ENCODE data around the gene NALF2. TPM values are rescaled to one million over a fixed set of nuclear protein-coding genes. Genes with fewer than 3 reads are reported as not detected.

Gene NALF2
- total RNA-seq = under 1 TPM; 0.19 to 0.26 TPM

DNA sequence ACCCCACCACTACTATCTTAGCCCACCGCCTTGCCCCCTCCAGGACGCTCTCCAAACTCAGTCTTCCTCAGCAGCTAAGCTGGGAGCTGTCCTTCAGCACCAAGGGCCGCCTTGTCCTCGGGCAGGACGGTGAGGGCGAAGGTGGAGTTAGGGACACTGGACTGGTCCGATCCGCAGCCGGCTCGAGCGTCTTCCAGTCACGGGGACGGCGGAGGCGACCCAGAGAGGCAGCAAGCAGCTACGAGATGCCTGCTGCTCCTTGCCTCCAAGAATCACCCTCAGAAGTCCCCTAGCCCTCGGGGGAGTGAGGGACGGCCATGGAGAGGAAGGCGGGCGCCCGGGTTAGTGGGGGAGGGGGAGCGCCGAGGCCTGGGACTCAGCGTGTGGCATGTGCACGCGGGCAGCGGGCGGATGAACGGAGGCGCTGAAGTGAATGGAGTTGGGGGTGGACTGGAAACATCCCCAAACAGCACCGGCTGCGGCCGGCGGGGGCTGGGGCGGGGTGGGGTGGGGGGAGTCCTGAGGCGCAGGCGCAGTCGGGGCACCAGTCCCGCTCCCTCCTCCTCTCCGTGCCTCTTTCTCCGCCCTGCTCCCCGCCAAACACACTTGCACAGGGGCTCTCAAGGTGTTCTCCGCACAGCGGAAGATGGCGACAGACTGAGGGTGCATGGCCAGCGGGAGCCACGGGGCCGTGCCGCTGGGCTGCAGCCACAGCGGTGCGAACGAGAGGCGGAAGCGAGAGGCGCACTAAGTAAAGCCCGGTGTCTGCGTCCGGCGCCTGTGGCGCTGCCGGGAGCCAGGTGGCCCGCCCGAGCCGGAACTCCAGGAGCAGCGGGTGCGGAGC lies at the start of gene NALF2:
TSS of gene NALF2 (plus strand) at position 545 of the 844 bp plus-strand sequence. CDS start 957 bp downstream, outside the sequence.
- H3K27me3 Mint-ChIP-seq = peaks cover 36% of the 10 kb centered on the region
- H3K9me3 Mint-ChIP-seq = no peaks in the 10 kb centered on the region
- H3K4me3 Mint-ChIP-seq = peak within 1 kb of the TSS; percentile 78
- peaks cover 2% of the 10 kb centered on the region for H3K4me1 Mint-ChIP-seq
- no peaks in the 10 kb centered on the region for H3K36me3 Mint-ChIP-seq
- no peak within 1 kb of the TSS for H3K27ac Mint-ChIP-seq
- DNase-seq = peak; percentile 37

DNA sequence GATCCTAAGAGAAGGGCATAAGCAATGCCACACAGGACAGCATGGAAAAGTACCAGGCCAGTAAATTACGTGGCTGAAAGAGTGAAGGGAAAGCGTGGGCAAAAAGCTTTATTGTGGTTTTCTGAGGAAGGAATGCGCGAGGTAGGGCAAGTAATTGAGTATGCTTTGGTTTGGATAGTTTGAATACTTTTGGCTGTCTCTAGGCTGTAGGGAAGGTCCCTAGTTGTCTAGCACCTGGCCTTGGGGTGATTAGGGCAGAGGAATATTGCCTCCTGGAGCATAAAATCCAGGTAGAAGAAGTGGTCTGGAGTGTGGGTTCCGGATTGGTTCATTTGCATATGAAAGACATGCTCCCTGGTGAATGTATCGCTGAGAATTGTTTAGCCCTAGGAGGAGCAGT lies 46.4 kb upstream of the NALF2 start:
- Mint-ChIP-seq H3K4me3 (no peak overlapping the region), H3K4me1 (no peaks in the 10 kb centered on the region), H3K27ac (no peak overlapping the region)

DNA sequence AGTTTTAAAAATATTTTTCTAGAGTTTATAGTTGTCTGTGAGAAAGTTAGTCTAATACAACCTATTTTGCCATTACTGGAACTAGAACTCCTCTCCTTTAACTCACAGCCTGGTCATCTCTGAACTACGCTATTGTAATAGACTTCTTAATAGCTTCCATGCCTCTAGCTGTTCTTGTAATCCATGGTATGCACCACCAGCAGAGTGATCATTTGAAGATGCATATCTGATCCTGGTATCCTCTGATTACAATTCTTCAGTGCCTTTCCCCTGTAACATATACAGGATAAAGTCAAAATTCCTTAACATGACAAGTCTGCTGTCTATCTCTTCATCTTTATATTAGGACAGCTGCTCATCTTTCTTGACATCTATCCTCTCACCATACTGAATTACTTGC lies 37.6 kb upstream of the NALF2 start:
- Mint-ChIP-seq H3K36me3 (no peaks in the 10 kb centered on the region), H3K4me1 (no peaks in the 10 kb centered on the region), H3K9me3 (peaks cover 5% of the 10 kb centered on the region), H3K4me3 (no peak overlapping the region), H3K27ac (no peak overlapping the region), H3K27me3 (peaks cover 3% of the 10 kb centered on the region)
- no peak for DNase-seq

More for the DNA sequence above, 46.4 kb upstream of the NALF2 start:
- Mint-ChIP-seq H3K9me3 (peaks cover 6% of the 10 kb centered on the region), H3K27me3 (no peaks in the 10 kb centered on the region), H3K36me3 (peaks cover 2% of the 10 kb centered on the region)
- DNase-seq = no peak

DNA sequence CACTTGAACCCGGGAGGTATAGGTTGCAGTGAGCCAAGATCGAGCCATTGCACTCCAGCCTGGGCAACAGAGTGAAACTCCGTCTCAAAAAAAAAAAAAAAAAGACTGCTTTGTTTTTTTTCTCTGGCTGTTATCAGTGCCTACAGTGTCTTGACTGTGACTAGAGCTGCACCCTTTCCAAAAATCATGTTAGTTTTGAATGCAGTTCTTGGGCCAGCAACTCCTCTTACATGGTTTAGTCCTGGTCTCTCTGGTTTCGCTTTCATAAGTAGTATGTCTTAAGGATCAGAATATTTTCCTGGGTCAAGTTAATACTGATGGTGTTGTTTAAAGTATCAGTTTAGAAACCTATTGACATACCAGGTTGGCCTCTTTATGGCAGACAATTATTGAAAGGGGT lies 34.2 kb upstream of the NALF2 start:
- no peak overlapping the region for H3K27ac Mint-ChIP-seq
- no peak overlapping the region for H3K4me3 Mint-ChIP-seq
- H3K9me3 Mint-ChIP-seq = no peaks in the 10 kb centered on the region
- H3K27me3 Mint-ChIP-seq = peaks cover 9% of the 10 kb centered on the region
- no peaks in the 10 kb centered on the region for H3K36me3 Mint-ChIP-seq
- no peak for DNase-seq
- H3K4me1 Mint-ChIP-seq = no peaks in the 10 kb centered on the region

DNA sequence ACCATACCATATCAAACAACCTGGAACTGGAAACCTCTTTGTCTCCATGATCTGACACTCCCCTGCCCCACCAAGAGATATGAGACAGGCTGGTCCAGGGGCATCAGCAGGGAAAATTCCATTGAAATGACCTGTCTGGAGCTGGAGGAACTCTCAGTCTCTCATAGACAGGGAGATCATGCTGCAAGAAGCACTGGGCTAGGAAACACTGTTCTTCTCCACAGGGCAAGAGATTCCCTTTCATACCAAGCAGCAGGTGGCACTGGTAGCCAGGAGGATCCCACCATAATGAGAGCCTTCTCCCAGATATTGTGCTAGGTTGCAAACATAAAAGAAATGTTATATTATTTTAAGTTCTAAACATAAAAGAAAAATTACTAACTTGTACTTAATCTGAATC lies 14.5 kb upstream of the NALF2 start:
- Mint-ChIP-seq H3K27me3 (peaks cover 3% of the 10 kb centered on the region), H3K36me3 (no peaks in the 10 kb centered on the region), H3K4me1 (no peaks in the 10 kb centered on the region), H3K4me3 (no peak overlapping the region), H3K9me3 (no peaks in the 10 kb centered on the region), H3K27ac (no peak overlapping the region)
- no peak for DNase-seq

DNA sequence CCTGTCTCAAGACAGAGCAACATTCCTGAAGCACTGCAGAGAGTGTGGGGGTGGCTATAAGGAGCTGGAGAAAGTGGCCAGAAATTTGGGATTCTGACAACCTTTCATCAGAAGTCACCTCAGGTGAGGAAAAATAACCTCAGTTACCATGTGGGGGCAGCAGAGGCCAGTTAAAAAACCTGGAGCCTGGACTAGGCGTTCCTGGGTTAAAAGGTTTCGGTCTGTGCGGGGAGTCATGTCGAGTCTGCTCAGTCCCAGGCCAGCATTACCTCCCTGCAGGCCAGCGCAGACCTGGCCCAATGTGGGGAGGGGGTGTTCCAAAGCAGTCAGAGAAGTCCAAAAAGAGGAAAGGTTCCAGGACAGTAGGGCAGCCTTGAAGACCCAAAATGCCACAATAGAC lies 10.9 kb upstream of the NALF2 start:
- Mint-ChIP-seq H3K36me3 (no peaks in the 10 kb centered on the region), H3K27me3 (peaks cover 7% of the 10 kb centered on the region), H3K9me3 (no peaks in the 10 kb centered on the region), H3K27ac (no peak overlapping the region), H3K4me3 (no peak overlapping the region), H3K4me1 (no peaks in the 10 kb centered on the region)
- peak; percentile 14 for DNase-seq

DNA sequence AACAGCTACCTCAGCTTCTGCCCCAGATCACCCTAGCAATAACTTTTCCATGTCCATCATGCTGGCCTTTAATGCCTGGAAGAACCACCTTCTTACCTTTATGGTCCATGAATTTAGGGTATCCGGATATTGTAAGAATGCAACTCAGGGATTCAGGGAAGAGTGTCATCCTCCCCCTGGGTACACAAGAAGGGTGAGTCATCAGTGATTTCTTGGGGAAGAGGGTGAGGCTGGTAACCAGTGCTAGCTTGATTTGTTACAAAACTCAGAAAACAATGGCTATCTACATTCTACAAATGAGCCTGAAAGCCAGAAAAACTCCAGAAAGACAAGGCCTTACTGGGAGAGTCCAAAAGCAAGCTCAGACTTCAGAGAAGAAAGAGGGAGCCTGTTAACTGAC lies 10.4 kb upstream of the NALF2 start:
- no peaks in the 10 kb centered on the region for H3K36me3 Mint-ChIP-seq
- H3K27ac Mint-ChIP-seq = no peak overlapping the region

DNA sequence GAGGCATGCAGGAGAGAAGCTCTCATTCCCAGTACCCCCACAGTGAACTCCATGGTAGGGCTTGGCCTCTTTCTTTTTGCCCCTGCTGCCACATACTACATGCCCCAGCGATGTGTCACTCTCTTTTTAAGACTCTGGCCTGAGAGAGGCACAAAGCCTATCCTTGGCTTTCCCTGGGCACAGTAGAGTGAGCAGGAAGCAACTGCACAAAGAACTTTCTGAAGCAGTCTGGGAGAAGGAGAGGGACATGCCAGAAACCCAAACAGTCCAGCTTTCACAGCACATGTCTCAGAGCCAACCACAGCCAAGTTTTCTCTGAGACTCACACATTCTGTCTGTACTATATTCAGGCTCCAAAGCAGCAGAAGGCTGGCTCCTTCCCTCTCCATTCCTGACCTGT lies 7.9 kb upstream of the NALF2 start:
- Mint-ChIP-seq H3K27me3 (peaks cover 7% of the 10 kb centered on the region), H3K36me3 (no peaks in the 10 kb centered on the region), H3K4me1 (no peaks in the 10 kb centered on the region), H3K4me3 (no peak overlapping the region), H3K27ac (no peak overlapping the region), H3K9me3 (no peaks in the 10 kb centered on the region)
- DNase-seq = no peak

More for the DNA sequence above, 10.4 kb upstream of the NALF2 start:
- Mint-ChIP-seq H3K4me1 (no peaks in the 10 kb centered on the region), H3K4me3 (no peak overlapping the region), H3K27me3 (peaks cover 7% of the 10 kb centered on the region), H3K9me3 (no peaks in the 10 kb centered on the region)
- no peak for DNase-seq

DNA sequence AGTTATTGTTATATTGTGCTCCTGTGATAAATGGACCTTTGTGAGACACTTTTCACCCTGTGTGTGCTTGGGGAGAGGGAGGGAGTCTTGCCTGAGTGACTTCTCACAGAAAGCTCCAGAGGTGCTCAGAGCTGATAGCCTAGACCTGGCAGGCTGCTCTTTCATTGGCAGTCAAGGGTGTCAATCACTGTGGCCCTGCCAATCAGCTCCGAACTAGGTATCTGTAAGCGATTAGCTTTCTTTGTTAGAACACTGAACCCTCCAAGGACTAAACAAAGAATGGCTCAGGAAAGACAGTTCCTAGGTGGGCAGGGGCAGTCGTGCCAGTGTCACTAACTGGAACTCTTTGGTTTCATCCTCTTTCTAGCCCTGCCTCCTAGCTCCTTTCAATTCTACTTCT lies 2.7 kb upstream of the NALF2 start:
- H3K36me3 Mint-ChIP-seq = no peaks in the 10 kb centered on the region
- no peak overlapping the region for H3K27ac Mint-ChIP-seq
- H3K27me3 Mint-ChIP-seq = peaks cover 13% of the 10 kb centered on the region
- DNase-seq = no peak
- H3K4me1 Mint-ChIP-seq = peaks cover 2% of the 10 kb centered on the region
- H3K9me3 Mint-ChIP-seq = no peaks in the 10 kb centered on the region
- no peak overlapping the region for H3K4me3 Mint-ChIP-seq

DNA sequence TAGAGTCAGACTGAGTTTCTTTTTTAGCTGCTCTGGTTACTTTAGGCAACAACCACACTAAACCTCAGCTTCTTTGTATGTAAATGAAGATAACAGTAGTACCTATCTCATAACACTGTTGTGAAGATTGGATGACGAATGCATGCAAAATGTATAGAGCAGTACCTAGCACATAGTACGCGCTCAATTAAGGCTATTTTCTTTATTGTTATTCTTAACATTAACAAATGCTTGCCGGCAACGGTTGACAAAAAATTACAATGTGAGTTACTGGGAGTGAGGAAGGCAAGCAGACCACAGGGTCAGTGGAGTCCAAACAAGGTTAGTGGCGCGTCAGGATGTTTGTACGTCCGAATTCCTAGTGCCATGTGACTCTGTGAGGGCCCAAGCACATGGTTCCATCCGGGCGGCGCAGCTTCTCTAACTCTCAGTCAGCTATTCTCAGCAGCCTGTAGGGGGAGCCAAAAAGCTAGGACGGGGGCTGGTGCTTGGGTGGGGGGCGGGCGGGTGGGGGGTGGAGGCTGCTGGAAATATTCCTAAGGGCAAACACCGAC lies 821 bp upstream of the NALF2 start:
- DNase-seq = no peak
- peaks cover 2% of the 10 kb centered on the region for H3K4me1 Mint-ChIP-seq
- H3K27ac Mint-ChIP-seq = no peak overlapping the region
- H3K27me3 Mint-ChIP-seq = peaks cover 29% of the 10 kb centered on the region
- H3K9me3 Mint-ChIP-seq = no peaks in the 10 kb centered on the region
- H3K4me3 Mint-ChIP-seq = no peak overlapping the region
- H3K36me3 Mint-ChIP-seq = no peaks in the 10 kb centered on the region

DNA sequence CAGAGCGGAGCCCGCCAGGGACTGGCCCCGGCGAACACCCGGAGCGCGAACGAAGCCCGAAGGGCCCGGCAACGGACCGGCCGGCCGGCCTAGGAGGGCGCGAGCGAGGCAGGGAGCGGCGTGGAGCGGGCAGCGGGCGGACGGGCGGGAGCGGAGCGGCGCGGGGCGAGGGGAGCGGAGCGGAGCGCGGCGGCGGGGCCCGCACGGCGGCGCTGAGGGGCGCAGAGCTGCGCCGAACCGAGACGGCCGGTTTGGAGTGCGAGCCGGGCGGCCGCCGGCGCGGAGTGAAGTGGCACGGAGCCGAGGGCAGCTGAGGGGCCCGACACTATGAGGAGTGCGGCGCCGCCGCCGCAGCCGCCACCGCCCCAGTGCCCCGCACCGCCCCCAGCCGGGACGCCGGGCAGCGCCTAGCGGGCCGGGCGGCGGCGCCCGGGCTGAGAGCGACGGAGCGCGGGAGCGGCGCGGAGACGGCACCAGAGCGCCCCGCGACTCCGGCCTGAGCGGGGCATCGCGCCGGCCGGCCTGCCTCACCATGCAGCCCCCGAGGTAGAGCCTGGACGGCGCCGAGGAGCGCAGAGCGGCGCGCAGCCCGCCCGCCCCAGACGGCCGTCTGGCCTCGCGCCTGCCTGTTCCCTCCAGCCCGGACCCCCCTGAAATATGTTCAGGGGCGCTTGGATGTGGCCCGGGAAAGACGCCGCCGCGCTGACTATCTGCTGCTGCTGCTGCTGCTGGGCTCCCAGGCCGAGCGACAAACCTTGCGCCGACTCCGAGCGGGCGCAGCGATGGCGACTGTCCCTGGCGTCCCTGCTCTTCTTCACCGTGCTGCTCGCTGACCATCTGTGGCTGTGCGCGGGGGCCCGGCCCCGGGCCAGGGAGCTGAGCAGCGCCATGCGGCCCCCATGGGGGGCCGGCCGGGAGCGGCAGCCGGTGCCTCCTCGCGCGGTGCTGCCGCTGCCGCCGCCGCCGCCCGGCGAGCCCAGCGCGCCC lies 793 bp downstream of the NALF2 start:
- H3K27ac Mint-ChIP-seq = no peak overlapping the region
- H3K4me1 Mint-ChIP-seq = peaks cover 2% of the 10 kb centered on the region
- peaks cover 41% of the 10 kb centered on the region for H3K27me3 Mint-ChIP-seq
- H3K36me3 Mint-ChIP-seq = no peaks in the 10 kb centered on the region
- H3K9me3 Mint-ChIP-seq = no peaks in the 10 kb centered on the region
- peak overlapping the region; percentile 78 for H3K4me3 Mint-ChIP-seq
- DNase-seq = no peak

DNA sequence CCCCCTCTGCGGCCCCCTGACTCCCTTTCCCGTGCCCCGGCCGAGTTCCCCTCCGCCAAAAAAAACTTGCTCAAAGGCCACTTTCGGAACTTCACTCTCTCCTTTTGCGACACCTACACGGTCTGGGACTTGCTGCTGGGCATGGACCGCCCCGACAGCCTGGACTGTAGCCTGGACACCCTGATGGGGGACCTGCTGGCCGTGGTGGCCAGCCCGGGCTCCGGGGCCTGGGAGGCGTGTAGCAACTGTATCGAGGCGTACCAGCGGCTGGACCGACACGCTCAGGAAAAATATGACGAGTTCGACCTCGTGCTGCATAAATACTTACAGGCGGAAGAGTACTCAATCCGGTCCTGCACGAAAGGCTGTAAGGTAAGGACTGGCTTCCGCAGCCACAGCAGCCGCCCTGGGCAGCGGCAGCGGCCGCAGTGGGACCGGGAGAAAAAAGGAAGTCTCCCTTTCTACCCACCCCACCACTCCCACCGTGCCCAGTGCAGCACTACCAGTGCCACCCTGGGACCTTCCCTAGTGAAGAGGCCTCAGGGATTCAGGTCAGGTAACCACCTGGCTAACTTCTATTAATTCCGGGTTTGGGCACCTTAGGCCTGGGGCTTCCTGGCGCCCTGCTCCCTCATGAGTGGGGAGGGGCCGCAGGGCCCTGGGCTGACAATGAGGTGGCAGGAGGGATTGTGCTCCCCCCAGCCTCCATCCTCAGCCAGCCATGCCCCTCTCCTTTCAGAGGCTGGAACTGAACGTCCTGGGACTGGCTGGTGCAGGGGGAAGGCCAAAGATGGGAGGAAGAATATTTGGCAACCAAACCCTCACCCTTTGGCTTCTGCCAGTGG lies 1.9 kb downstream of the NALF2 start:
- H3K4me3 Mint-ChIP-seq = peak overlapping the region; percentile 34
- H3K27ac Mint-ChIP-seq = no peak overlapping the region
- no peak for DNase-seq
- H3K9me3 Mint-ChIP-seq = no peaks in the 10 kb centered on the region
- H3K36me3 Mint-ChIP-seq = no peaks in the 10 kb centered on the region
- H3K27me3 Mint-ChIP-seq = peaks cover 43% of the 10 kb centered on the region
- peaks cover 2% of the 10 kb centered on the region for H3K4me1 Mint-ChIP-seq

DNA sequence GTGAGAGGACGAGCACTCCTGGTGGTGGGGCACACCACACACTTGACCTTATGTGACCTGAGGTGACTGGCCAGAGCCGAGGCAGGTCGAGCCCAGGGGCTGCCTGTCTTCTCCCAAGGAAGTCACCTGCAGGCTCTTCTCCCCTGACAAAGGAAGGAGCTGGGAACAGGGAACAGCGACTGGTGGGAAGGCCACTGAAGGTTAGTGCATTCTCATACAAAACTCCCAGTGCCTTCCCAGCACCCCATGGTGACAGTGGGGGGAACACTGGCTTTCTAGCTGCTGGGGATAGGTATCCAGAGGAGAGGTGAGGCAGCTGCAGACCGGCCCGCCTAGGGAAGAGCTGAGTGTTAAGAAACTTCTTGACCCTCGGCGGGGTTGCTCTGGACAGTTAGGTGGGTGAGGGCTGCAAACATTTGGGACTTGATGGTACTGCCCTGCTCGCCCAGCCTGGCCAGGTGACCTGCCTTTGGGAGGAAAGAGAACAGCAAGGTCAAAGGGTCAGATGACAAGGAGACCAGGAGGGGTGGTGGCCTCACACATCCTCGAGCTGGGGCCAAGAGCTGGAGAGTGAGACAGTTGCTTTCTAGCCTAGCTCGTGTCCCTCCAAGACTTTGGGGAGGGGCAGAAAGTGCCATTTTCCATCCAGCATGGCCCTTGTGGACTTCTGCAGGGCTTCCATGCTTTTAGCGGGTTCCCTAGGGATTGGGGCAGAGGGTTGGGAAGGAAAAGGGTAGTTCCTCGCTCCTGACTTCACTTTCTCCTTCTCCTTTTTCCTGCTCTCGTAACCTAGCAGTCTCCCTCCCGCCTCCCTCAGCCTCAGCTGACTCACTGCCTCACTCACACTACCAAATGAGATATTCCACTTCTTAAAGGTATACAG lies 2.7 kb downstream of the NALF2 start:
- H3K4me1 Mint-ChIP-seq = peaks cover 2% of the 10 kb centered on the region

DNA sequence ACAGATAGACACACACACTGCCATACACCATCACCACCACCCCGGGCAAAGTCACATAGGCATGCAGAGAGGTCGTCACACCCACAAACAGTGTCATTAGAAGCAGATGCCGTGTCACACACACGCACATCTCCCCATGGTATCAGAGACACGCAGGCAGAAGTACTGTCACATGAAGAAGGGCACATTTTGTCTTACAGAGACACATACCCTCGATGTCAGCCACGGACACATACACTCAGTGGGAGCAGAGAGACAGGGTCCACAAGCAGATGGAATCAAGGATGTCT lies 3.3 kb downstream of the NALF2 start:
- no peak overlapping the region for H3K27ac Mint-ChIP-seq
- H3K36me3 Mint-ChIP-seq = no peaks in the 10 kb centered on the region
- H3K4me3 Mint-ChIP-seq = no peak overlapping the region
- H3K4me1 Mint-ChIP-seq = peaks cover 2% of the 10 kb centered on the region
- no peaks in the 10 kb centered on the region for H3K9me3 Mint-ChIP-seq
- DNase-seq = no peak
- H3K27me3 Mint-ChIP-seq = peaks cover 50% of the 10 kb centered on the region

More for the DNA sequence above, 2.7 kb downstream of the NALF2 start:
- Mint-ChIP-seq H3K27me3 (peaks cover 47% of the 10 kb centered on the region), H3K36me3 (no peaks in the 10 kb centered on the region), H3K27ac (no peak overlapping the region), H3K4me3 (no peak overlapping the region), H3K9me3 (no peaks in the 10 kb centered on the region)
- DNase-seq = no peak

Data from activated naive CD8-positive, alpha-beta T cell treated with anti-CD3 and anti-CD28 coated beads for 36 hours (primary cell).